Left cardiac atrium (tissue), 4 donors: Measurements from ENCODE around the gene SLC3A2. TPM values are rescaled to one million over a fixed set of nuclear protein-coding genes. Genes with fewer than 3 reads are reported as not detected.

Experiments used
- ATAC-seq, 2 donors: fragments of 200-7000 bp; cut with Tn5 transposase; one replicate each; pipeline ENCODE4 v1.9.1; 2020; ENCODE audit warnings: mild to moderate bottlenecking in 2 of 2, moderate library complexity in 2 of 2
- DNase-seq: peaks from one replicate; pipeline ENCODE4 v3.0.0-alpha.2; 2020
- intact Hi-C, 2 donors: fragments of 100-400 bp; cut with DNase I; formaldehyde crosslinking; loops; one replicate each; pipeline versions ENCODE4 v1.14.1 to v1.15.1; 2022 to 2023
- total RNA-seq, 2 donors: library from RNA; stranded (reverse); fragmentation: NEBNext Ultra II Directional; extraction: Animal tissue kit (Norgen Biotek cat#: 25700); gene quantifications; one replicate each; pipeline ENCODE4 v1.2.1, GENCODE V29; 2021
- donor health status: DM: no; HTN: yes; CAD: no.
- donor health status: DM: no; HTN: yes; CAD: no; lungs with severe emphysema.
- donor health status: DM: yes; HTN: yes; CAD: no.
- donor health status: Dilated cardiomyopathy.

The SLC3A2 gene
- total RNA-seq, 2 donors from 2014 or later, result 45.2 to 91.2 TPM

DNA sequence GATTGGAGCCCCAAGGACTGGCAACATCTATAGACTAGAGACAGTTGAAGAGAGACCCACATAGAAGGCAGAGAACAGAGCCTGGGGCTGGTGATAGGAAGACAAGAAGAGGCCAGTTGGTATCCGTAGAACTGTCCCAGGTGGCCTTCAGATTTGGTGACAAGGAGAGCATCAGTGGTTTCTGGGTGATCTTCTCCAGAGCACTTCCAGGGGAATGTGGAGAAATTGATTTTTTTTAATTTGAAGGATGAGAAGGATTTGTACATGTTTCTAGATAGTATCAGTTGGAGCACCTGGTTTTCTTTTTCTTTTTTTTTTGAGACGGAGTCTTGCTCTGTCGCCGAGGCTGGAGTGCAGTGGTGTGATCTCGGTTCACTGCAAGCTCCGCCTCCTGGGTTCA is 14.8 kb downstream of the SLC3A2 start:
- intact Hi-C loops, result no loop called here
- DNase-seq (no peak), ATAC-seq (no peak)

DNA sequence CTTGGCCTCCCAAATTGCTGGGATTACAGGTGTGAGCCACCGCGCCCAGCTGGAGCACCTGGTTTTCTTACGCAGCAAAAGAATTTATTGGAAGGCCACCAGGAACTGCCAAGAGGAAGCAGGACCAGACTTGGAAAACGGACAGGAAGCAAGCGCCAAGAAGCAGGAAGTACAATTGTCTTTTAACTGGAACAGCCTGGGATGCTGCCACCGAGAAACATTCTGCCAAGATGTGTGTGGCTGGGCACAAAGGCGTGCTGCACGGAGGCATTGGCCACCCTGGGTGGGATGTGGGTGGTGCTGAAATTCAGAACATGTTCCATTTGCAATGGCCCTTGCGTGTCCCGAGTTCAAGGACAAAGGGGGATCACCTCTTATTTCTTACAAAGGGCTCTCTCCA is 15.4 kb downstream of the SLC3A2 start:
- intact Hi-C loops, result no loop called here
- ATAC-seq (peak; percentile 31 to 63), DNase-seq (no peak)

- intact Hi-C loops, result no loop called here
- ATAC-seq, result no peak
- DNase-seq, result no peak
These were observed 16.6 kb downstream of the SLC3A2 start for GRCh38 chr11:62897311-62897710.

- intact Hi-C loops, result no loop called here
- no peak for DNase-seq
- ATAC-seq, result no peak
These were observed 17.3 kb downstream of the SLC3A2 start for GRCh38 chr11:62898027-62898426.

DNA sequence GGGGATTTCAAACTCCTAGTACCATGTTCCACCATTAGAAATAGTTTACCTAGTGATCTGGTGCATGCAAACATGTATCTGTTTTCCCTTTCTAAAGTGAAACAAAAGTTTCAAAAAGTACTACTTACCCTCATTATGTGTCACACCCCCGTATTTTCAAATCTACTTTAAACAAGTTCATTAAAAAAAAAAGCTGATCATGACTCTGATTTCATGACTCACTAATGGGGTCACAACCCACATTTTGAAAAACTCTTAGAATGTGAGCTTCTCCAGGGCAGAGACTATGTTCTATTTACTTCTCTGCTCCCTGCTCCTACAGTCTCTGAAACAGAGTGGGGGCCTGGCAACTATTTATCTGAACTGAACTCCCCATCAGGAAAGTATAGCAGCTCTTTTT is 22.2 kb downstream of the SLC3A2 start:
- no peak for DNase-seq
- ATAC-seq, result no peak
- intact Hi-C loops, result no loop called here

DNA sequence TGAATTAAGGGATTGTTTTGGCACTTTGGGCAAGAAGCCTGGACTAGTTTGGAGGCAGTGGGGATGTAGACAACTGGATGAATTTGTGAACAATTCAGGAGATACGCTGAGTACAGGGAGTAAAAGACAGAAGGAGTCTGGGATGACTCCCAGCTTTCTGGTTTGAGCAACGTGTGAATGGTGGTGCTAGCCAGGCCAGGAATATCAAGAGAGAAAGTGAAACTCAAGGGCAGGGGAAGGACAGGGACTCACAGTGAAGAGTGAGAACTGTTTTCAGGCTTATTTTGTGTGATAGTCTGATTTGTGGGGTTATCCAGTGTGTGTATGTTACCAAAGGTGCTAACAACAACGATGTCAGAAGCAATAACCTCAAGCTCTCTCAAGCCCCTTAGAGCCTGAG is 24.6 kb downstream of the SLC3A2 start:
- intact Hi-C loops, result loop anchor here in 1 of 2 donors (5.0 kb wide), 1 partner anchor 72 kb away; no protein-coding TSS in a partner anchor
- ATAC-seq, result peak; percentile 54 to 64

GRCh38 chr11:62905927-62906531 is 25.3 kb downstream of the SLC3A2 start:
- intact Hi-C loops, result loop anchor here (1.0 to 5.0 kb wide), 3 partner anchors 71 to 118 kb away; no protein-coding TSS in a partner anchor
- ATAC-seq, result peak; percentile 80 to 84
- DNase-seq, result peak; percentile 77

More for the DNA sequence above, 24.6 kb downstream of the SLC3A2 start:
- no peak for DNase-seq

DNA sequence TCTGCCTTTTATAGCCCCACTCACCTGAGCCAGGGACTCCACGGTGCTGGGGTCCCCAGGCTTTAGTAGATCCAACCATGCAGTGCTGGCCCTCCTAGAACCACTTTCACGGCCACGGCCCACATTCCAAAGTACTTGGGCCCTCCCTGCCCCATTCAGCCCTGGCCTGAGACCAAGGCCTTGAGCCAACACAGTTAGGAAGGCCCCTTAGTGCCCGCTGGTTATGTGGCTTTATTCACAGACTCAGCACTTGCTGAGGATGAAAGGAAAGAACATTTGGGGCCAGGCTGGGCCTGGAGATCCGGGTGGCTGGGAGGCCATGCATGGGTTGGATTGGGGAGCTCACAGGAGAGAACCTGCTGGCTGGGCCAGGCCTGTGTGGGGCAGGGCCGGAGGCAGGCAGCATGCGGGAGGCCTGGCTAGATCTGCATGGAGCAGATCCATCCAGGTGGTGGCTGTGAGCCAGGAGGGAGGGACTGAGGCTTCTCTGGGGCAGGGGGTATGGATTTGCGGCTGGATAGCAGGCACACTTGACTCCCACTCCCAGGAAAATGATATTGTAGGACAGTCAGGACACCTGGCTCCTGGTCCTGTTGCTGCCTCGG is 27.9 kb downstream of the SLC3A2 start:
- no peak for ATAC-seq
- intact Hi-C loops, result loop anchor here in 1 of 2 donors (5.0 kb wide), 1 partner anchor 69 kb away; no protein-coding TSS in a partner anchor

GRCh38 chr11:62909107-62909894 is 28.6 kb downstream of the SLC3A2 start:
- DNase-seq (peak; percentile 87), ATAC-seq (peak; percentile 72)
- intact Hi-C loops, result loop anchor here in 1 of 2 donors (5.0 kb wide), 1 partner anchor 68 kb away; no protein-coding TSS in a partner anchor

More for the DNA sequence above, 27.9 kb downstream of the SLC3A2 start:
- DNase-seq, result no peak

GRCh38 chr11:62910141-62910882 is 29.6 kb downstream of the SLC3A2 start:
- intact Hi-C loops, result no loop called here
- ATAC-seq (no peak), DNase-seq (no peak)

- intact Hi-C loops, result no loop called here
- no peak for ATAC-seq
- no peak for DNase-seq
These were observed 30.7 kb downstream of the SLC3A2 start for GRCh38 chr11:62911137-62912130.

DNA sequence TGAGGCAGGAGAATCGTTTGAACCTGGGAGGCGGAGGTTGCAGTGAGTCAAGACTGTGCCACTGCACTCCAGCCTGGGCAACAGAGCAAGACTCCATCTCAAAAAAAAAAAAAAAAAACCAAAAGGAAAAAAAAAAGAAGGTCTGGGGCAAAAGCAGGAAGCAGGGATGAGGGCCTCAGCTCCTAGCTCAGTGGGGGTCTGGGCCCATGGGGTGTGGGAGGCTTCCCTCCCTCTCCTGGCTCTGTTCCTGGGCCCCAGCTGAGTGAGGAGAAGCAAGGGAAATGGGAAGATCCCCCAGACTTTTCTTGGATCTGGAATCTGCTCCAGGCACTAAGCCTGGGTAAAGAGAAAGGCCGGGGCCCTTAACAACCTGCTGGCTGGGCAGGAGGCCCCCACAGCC is 31.6 kb downstream of the SLC3A2 start:
- DNase-seq (no peak), ATAC-seq (no peak)
- intact Hi-C loops, result no loop called here

- ATAC-seq, result no peak
- intact Hi-C loops, result no loop called here
These were observed 33.7 kb downstream of the SLC3A2 start for GRCh38 chr11:62914416-62914815.

GRCh38 chr11:62917906-62918502 is 37.3 kb downstream of the SLC3A2 start:
- ATAC-seq (no peak), DNase-seq (no peak)
- intact Hi-C loops, result no loop called here

More at GRCh38 chr11:62914416-62914815, 33.7 kb downstream of the SLC3A2 start:
- DNase-seq, result no peak

DNA sequence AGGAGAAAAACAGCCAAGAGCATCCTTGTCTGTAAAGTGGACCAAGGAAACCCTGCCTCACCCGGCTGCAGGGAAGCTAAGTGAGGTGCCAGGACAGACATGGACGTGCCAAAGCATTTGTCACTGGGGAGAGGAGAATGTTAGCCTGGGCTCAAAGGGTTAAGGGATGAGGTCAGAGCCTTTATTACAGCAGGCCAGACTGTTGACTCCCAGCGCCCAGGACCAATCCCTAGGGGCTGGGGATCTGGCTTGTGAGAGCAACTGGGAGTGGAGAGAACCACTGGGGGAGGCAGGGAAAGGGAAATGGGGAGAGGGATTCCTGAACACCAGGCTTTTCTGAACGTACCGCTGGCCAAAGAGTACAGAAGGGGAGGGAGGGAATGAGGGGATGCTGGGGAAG is 37.8 kb downstream of the SLC3A2 start:
- intact Hi-C loops, result no loop called here
- DNase-seq (no peak), ATAC-seq (no peak)

DNA sequence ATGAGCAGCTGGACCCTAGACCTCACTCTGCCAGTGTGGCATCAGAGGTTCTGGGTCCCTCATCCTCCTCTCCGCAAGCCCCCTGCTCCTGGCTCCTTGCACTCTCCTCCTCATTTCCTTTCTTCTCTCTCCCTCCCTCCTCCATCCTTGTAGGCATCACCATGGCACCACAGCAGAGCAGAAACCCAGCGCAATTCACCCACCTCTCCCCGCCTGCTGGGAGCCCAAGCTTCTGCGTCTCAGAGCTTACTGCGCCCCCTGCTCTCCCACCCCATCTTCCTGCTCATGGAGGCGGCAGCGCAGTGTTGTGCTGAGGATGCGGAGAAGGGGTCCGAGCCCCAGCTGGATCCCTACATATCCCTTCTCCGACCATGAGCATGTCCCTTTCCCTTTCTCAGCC is 38.8 kb downstream of the SLC3A2 start:
- no peak for DNase-seq
- ATAC-seq, result no peak
- intact Hi-C loops, result no loop called here

- DNase-seq (no peak), ATAC-seq (no peak)
- intact Hi-C loops, result no loop called here
These were observed 39.4 kb downstream of the SLC3A2 start for GRCh38 chr11:62919898-62920640.
